Activated gamma-delta T cell (primary cell): ENCODE results near the gene BMP2.

Experiments used
- DNase-seq: peaks from one replicate; lab custom pipeline; 2025; lab: John Stamatoyannopoulos, UW

Gene BMP2

GRCh38 chr20:6768228-6769140 is 998 bp downstream of the BMP2 start:
- no peak for DNase-seq

DNA sequence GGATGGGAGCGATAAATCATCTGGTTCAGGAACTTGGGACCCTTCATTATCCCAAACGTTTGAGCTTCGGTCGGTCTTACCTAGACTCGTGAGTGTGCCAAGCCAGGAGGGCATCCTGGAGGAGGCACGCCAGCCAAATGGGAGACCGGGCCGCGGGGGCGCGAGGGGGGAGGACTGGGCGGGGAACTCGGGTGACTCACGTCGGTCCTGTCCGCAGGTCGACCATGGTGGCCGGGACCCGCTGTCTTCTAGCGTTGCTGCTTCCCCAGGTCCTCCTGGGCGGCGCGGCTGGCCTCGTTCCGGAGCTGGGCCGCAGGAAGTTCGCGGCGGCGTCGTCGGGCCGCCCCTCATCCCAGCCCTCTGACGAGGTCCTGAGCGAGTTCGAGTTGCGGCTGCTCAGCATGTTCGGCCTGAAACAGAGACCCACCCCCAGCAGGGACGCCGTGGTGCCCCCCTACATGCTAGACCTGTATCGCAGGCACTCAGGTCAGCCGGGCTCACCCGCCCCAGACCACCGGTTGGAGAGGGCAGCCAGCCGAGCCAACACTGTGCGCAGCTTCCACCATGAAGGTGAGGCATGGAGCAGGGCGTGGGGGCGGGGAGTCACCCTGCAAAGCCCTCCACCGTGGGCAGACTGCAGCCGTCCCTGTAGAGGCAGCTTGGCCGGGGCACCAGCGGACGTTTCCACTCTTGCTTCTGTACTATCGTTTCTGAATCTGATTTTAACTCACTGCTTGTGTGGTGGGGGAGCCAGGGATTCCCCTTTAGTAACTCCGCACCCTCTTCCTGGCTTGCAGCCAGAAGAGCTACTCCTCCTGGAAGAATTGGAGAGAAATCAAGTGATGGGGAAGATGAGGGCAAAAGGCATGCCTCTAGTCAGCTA is 2.7 kb downstream of the BMP2 start:
- no peak for DNase-seq

- no peak for DNase-seq
These were observed 3.3 kb downstream of the BMP2 start for GRCh38 chr20:6770786-6771100.

- no peak for DNase-seq
These were observed 13.1 kb downstream of the BMP2 start for GRCh38 chr20:6780433-6781190.

- DNase-seq: no peak
These were observed 16.3 kb downstream of the BMP2 start for GRCh38 chr20:6783752-6784151.

- DNase-seq: no peak
These were observed 16.7 kb downstream of the BMP2 start for GRCh38 chr20:6784210-6784631.

DNA sequence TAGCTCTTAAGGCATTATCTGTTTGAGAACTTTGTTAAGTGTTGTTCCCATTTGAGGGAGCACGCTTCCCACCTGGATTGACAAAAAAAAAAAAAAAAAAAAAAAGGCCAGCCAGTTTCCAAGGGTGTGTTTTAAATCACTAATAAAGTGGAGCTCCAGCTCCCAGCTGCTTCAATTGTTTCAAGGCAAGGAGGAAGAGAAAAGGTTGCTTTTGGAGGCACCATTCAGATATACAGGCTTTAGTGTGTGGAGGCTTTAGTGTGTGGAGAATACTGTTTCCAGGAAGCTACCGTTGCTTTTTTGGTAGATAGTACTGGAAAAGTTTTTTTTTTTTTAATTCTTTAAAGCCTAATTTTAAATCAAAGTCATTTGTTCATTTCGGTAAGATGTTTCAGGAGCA is 17.3 kb downstream of the BMP2 start:
- no peak for DNase-seq

DNA sequence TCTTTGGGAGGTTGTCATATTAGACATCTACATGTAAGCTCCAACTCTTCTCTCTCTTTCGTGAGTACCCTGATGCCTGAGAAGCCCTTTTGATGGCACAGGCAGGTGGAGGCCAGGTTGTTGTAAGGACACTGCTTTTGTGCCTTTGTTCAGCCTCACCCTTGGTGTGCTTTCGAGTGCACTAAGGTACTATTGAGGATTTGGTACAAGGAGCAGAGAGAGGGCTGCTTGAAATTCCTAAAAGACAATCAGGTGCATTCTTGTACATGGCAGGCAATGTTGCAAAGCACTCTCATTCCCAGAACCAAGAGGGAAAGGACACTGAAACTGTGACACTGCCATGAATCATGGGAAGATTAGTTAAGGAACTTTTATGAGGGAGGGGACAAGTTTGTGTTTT is 19.1 kb downstream of the BMP2 start:
- DNase-seq: no peak

GRCh38 chr20:6792789-6793188 is 25.3 kb downstream of the BMP2 start:
- no peak for DNase-seq

DNA sequence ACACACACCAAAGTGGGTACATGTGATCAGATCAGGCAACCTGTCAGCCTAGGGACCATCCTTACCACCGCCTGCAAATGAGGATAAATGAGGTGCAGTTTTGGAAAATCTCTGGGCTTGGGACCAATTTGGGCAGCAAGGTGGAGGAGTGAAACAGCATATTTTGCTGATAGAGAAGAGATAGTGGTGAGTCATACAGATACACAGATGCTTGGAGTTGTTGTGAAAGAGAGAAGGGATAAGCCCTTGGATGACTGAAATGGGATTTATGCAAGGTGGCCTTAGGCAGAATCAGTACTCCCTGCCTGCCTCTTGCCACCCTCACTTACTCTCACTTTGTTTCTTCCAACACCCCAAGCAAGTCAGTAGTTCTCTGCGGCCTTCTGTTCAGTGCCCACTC is 34.7 kb downstream of the BMP2 start:
- DNase-seq: no peak

DNA sequence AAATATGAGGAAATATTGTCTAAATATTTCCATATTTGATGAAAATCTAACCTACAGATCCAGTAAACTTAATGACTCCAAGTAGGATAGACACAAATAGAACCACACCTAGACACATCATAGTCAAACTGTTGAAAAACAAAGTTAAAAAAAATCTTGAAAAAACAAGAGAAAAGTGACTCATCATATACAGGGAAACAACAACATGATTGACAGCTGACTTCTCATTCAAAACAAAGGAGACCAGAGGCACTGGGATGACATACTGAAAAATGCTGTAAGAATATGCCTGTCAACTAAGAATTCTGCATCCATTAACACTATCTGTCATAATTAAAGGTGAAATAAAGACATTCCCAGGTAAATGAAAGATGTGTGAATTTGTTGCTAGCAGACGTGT is 38.8 kb downstream of the BMP2 start:
- DNase-seq: no peak

- no peak for DNase-seq
These were observed 44.0 kb downstream of the BMP2 start for GRCh38 chr20:6811262-6812035.

GRCh38 chr20:6812530-6812929 is 45.0 kb downstream of the BMP2 start:
- no peak for DNase-seq

- DNase-seq: no peak
These were observed 47.5 kb downstream of the BMP2 start for GRCh38 chr20:6814945-6815344.

DNA sequence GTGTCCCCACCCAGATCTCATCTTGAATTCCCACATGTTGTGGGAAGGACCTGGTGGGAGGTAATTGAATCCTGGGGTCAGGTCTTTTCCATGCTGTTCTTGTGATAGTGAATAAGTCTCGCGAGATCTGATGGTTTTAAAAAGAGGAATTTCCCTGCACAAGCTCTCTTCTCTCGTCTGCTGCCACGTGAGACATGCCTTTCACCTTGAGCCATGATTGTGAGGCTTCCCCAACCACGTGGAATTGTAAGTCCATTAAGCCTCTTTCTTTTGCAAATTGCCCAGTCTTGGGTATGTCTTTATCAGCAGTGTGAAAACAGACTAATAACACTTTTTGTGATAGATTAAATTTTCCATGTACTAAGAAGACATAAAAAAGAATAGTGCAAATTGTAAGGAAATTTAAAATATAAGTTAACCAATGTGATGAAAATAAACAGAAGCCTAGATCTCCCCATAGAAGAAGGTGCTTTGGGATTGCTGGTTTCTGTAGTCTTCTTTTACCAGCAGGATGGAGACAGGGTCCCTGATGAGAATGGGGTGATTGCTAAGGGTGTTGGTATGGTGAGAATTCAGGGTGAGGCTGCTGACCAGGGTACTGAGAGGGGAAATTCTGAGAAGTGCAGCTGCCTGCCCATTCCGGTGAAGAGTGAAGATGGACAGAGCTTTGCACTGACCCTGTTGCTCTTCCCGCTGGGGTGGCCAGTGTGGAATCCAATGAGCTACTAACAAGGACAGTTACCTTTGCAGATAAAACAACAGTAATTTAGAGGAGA is 50.7 kb downstream of the BMP2 start:
- DNase-seq: no peak

- no peak for DNase-seq
These were observed 52.1 kb downstream of the BMP2 start for GRCh38 chr20:6819599-6819998.

DNA sequence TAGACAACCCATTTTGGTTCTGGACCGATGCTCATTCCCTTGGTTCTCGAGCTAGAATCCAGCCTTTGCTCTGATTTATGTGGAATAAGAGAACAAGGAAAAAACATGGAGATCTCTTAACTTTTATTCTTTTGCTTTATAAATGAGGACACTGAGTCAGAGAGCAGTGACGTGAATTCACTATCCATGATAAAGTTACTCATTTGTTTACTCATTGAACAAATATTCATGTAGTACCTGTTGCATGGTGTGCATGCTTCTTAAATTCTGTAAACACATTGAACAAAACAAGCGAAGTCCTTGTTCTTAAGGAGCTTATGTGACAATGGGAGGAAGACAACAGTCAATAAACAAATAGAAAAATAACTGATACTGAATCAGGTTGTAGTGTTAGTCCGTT is 56.9 kb downstream of the BMP2 start:
- DNase-seq: no peak

- no peak for DNase-seq
These were observed 60.0 kb downstream of the BMP2 start for GRCh38 chr20:6827472-6827871.

DNA sequence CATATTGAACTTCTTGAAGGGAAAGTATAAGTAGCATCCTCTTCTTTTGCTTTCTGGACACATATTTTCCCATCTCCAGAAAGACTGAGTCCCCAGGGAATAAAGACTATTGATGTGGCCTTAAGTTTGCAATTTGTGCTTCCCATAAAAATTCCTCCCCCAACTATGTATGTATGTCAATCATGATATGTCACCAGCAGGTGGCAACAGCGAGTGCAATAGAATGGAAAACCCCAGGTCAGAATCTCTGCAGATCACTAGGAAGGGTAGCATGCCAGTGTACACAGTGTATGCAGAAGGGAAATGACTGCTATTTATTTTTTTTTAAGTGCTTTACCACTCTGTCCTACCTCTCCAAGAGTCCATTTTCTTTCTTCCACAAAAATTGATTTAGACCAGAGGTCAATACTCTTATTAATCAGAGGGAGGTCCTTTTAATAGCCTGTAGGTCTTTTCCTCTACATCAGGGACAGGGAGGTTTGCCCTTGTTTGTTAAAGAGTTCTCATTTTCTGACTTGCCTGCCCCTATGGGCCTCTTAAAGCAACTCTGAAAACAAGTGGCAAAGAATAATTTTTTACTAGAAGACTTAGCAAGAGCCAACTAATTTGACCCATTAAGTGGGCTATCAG is 61.4 kb downstream of the BMP2 start:
- no peak for DNase-seq

DNA sequence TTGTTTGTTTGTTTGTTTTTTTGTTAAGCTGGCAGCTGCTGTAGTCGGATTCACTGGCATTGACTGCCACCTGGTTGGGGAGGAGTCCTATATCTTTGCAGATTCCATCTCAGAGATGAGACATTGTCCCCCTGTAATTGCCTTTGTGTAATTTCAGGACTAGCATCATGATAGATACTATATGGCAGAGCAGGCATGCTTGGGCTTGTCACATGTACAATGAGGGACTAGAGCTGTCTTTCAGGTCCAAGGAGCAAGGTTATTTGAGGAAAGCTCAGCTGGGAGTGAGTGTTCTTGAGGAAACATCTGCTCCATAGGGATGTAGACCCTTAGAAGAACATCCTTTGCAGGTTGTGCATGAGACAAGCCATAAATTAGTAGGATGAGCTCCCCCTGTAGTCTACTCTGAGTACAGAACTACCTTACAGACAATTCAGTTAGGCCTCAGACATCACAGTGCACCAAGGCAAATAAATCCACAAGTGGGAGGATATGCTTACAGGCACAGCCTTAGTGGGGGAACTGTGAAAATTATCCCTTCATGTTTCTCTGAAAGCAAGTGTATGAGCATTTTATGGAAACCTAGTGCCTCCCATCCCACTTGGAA is 62.1 kb downstream of the BMP2 start:
- DNase-seq: no peak
